Endodermal cell (in vitro differentiated cells): ENCODE data around the gene SHC1. TPM values are rescaled to one million over a fixed set of nuclear protein-coding genes. Genes with fewer than 3 reads are reported as not detected.

Experiments used
- DNase-seq: peaks from one replicate; pipeline ENCODE4 v3.0.0-alpha.2; 2017
- H3K27ac ChIP-seq: 2 replicates; pipeline ENCODE4 v1.5.1; 2013; ENCODE audit warnings: mild to moderate bottlenecking, low read depth, low read length, moderate library complexity
- H3K27me3 ChIP-seq: 2 replicates; pipeline ENCODE4 v1.6.1; 2013; ENCODE audit warnings: mild to moderate bottlenecking, low read length, moderate library complexity; ENCODE audit not compliant: insufficient read depth, control insufficient read depth, poor library complexity, severe bottlenecking
- H3K36me3 ChIP-seq: 2 replicates; pipeline ENCODE4 v1.7.0; 2013; ENCODE audit warnings: mild to moderate bottlenecking, low read length, moderate library complexity; ENCODE audit not compliant: control insufficient read depth, insufficient read depth
- H3K4me1 ChIP-seq: one replicate; pipeline ENCODE4 v1.7.0; 2013; ENCODE audit warnings: low read length; ENCODE audit not compliant: control insufficient read depth, insufficient read depth
- H3K4me3 ChIP-seq: 2 replicates; pipeline ENCODE4 v1.5.1; 2013; ENCODE audit warnings: mild to moderate bottlenecking, low read length, moderate library complexity
- H3K9ac ChIP-seq: 2 replicates; pipeline ENCODE4 v1.6.1; 2013; ENCODE audit warnings: mild to moderate bottlenecking, low read length, moderate library complexity; ENCODE audit not compliant: poor library complexity, severe bottlenecking; ENCODE audit errors: extremely low read depth
- H3K9me3 ChIP-seq: 2 replicates; pipeline ENCODE4 v1.6.1; 2013; ENCODE audit warnings: mild to moderate bottlenecking, low read length, moderate library complexity; ENCODE audit not compliant: control insufficient read depth
- H3K27ac Mint-ChIP-seq: 2 replicates; pipeline ENCODE4 v1.8.0; 2020; ENCODE audit warnings: mixed read lengths
- H3K27me3 Mint-ChIP-seq: 2 replicates; pipeline ENCODE4 v1.8.0; 2021; ENCODE audit warnings: mild to moderate bottlenecking, mixed read lengths; ENCODE audit not compliant: insufficient read depth
- H3K36me3 Mint-ChIP-seq: 2 replicates; pipeline ENCODE4 v1.8.0; 2020; ENCODE audit warnings: low read depth, mixed read lengths
- H3K4me1 Mint-ChIP-seq: 2 replicates; pipeline ENCODE4 v1.8.0; 2020; ENCODE audit warnings: mixed read lengths
- H3K4me3 Mint-ChIP-seq: 2 replicates; pipeline ENCODE4 v1.8.0; 2020; ENCODE audit warnings: mild to moderate bottlenecking, moderate library complexity, mixed read lengths
- H3K9me3 Mint-ChIP-seq: 2 replicates; pipeline ENCODE4 v1.8.0; 2020; ENCODE audit warnings: mild to moderate bottlenecking, mixed read lengths
- WGBS, 2 experiments: methylation state at CpG; one replicate each; pipeline versions ENCODE4 v1.1.5 to v1.1.7; 2013; ENCODE audit warnings: missing lambda C conversion rate in 2 of 2, mixed read lengths in 1 of 2; ENCODE audit not compliant: insufficient coverage in 1 of 2, insufficient read length in 1 of 2; 5-methylcytosine and 5-hydroxymethylcytosine counted together
- total RNA-seq, 2 donors: library from RNA; stranded (reverse); fragmentation: NEBNext Ultra II Directional in 1 of 2; extraction: Animal tissue kit (Norgen Biotek cat#: 25700) in 1 of 2; gene quantifications; 2 replicates in 1 of 2; 3 replicates in 1 of 2; pipeline ENCODE4 v1.2.1, GENCODE V29; 2021
- TF ChIP-seq, protein P1 (sequence below): fragments of 200-600 bp; sonication (generic); conservative IDR thresholded peaks from 2 replicates; pipeline ENCODE4 v1.5.0; 2021; ENCODE audit warnings: antibody characterized with exemption, mild to moderate bottlenecking

Gene SHC1
- total RNA-seq, 2 donors from 2014 or later, result 157 to 231 TPM

DNA sequence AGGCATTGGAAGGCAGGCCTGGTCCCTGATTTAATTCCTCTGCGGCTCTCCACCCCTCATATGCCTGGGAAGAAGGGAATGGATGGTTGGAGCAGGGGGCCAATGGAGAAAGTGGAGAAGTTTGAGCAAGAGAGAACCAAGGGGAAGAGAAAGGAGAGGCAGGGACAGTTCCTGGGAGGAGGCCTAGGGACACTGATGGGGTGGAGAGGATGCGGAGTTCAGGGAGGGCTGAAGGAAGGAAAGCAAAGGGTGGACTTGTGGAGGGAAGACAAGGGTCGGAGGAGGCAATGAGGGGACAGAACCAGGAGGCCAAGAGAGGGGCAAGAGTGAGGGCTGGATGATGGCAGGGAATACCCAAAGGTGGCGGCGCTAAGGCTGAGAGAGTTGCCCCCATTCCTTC is 39.2 kb upstream of the SHC1 start:
- WGBS, 2 experiments, result 90 to 98% methylated on average over 3 to 5 of the region's 5 CpGs
- no peaks in the 10 kb centered on the region for H3K27me3 Mint-ChIP-seq
- peaks cover 14% of the 10 kb centered on the region for H3K4me1 Mint-ChIP-seq

DNA sequence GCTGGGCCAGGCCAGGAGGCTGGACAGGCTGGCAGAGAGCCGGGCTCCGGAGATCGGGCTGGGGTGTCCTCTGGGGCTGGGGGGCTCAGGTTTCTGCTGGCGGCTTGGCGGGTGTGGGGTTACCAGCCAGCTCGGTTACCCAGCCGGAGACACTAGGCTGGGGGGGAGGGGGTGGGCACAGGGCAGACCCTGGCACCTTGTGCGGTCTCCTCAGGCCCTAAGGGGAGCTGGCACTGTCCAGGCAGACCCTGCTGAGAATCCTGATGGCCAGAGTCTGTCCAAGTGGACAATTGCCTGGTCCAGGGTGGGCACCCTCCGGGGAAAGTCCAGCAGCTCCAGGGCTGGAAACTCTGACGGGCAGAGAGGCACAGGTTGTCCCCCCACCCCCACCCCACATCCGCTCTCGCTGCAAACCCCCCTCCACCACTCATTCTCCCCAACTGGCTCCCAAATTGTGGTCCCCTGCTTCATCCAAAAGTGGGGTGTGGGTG is 38.7 kb upstream of the SHC1 start:
- Histone ChIP-seq H3K36me3 (no peaks in the 10 kb centered on the region), H3K4me3 (no peak overlapping the region), H3K4me1 (peaks cover 7% of the 10 kb centered on the region), H3K27me3 (no peaks in the 10 kb centered on the region), H3K27ac (no peak overlapping the region), H3K9ac (no peak overlapping the region), H3K9me3 (no peaks in the 10 kb centered on the region)
- Mint-ChIP-seq H3K36me3 (peaks cover 7% of the 10 kb centered on the region), H3K9me3 (no peaks in the 10 kb centered on the region), H3K27me3 (no peaks in the 10 kb centered on the region), H3K4me3 (no peak overlapping the region), H3K4me1 (peaks cover 19% of the 10 kb centered on the region), H3K27ac (no peak overlapping the region)
- no peak for DNase-seq
- WGBS, 2 experiments, result 91 to 100% methylated on average over 4 to 12 of the region's 12 CpGs
- TF ChIP-seq, protein P1, sequence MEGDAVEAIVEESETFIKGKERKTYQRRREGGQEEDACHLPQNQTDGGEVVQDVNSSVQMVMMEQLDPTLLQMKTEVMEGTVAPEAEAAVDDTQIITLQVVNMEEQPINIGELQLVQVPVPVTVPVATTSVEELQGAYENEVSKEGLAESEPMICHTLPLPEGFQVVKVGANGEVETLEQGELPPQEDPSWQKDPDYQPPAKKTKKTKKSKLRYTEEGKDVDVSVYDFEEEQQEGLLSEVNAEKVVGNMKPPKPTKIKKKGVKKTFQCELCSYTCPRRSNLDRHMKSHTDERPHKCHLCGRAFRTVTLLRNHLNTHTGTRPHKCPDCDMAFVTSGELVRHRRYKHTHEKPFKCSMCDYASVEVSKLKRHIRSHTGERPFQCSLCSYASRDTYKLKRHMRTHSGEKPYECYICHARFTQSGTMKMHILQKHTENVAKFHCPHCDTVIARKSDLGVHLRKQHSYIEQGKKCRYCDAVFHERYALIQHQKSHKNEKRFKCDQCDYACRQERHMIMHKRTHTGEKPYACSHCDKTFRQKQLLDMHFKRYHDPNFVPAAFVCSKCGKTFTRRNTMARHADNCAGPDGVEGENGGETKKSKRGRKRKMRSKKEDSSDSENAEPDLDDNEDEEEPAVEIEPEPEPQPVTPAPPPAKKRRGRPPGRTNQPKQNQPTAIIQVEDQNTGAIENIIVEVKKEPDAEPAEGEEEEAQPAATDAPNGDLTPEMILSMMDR, result no peak

More for the DNA sequence above, 39.2 kb upstream of the SHC1 start:
- peaks cover 4% of the 10 kb centered on the region for H3K36me3 ChIP-seq
- H3K27ac ChIP-seq, result no peak overlapping the region
- no peaks in the 10 kb centered on the region for H3K9me3 ChIP-seq
- peaks cover 2% of the 10 kb centered on the region for H3K4me1 ChIP-seq
- TF ChIP-seq, protein P1, result no peak
- no peak overlapping the region for H3K9ac ChIP-seq
- Mint-ChIP-seq H3K36me3 (peaks cover 8% of the 10 kb centered on the region), H3K4me3 (no peak overlapping the region), H3K27ac (no peak overlapping the region), H3K9me3 (no peaks in the 10 kb centered on the region)
- H3K27me3 ChIP-seq, result no peaks in the 10 kb centered on the region
- DNase-seq, result no peak
- H3K4me3 ChIP-seq, result no peak overlapping the region

DNA sequence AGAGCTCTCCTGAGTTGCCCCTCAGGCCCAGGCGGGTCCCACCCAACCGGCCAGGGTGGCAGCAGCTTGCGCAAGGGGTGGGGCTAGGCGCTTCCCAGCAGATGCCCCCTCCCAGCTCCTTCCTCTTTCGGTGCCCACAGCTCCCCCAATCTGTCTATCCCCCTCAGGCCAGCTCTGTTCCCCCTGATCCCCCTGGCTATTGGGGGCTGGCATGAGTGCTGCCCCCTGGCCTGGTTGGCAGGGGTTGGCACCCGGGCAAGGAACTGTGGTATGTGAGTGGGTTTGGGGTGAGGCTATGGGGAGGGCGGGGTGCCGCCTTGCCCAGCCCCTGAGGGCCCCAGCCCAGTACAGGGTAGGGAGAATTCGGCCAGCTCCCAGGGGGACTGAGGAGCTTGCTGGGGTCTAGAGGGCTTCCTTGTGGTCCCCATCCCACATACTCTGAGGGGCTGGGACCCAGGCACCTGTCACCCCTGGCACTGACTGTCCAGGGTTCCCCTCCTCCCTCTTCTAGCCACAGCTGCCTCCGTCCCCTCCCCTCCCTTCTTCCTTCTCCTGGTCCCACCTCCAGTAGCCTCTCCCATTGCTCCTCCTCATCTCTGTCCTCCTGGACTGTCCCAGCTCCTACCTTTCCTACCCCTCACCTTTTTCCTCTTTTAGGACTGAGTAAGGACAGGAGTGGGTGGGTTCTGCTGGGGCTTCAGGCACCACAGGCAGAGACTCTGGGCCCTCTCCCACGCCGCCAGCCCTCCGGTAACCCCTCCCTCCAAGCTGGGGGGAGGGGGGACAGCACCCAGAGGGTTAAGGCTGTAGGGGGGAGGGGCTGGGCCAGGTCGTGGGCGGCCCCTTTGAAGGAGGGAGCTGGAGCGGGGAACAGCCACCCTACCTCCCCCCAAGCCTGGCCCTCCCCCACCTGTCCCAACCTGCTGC is 37.7 kb upstream of the SHC1 start:
- 90 to 93% methylated on average over 3 to 14 of the region's 16 CpGs for WGBS, 2 experiments
- H3K27ac ChIP-seq, result no peak overlapping the region
- Mint-ChIP-seq H3K9me3 (no peaks in the 10 kb centered on the region), H3K4me1 (peaks cover 22% of the 10 kb centered on the region), H3K4me3 (no peak overlapping the region), H3K27ac (no peak overlapping the region), H3K36me3 (peaks cover 5% of the 10 kb centered on the region), H3K27me3 (no peaks in the 10 kb centered on the region)
- TF ChIP-seq, protein P1, result no peak
- H3K27me3 ChIP-seq, result no peaks in the 10 kb centered on the region
- no peaks in the 10 kb centered on the region for H3K36me3 ChIP-seq
- peaks cover 9% of the 10 kb centered on the region for H3K4me1 ChIP-seq
- H3K4me3 ChIP-seq, result no peak overlapping the region
- H3K9ac ChIP-seq, result no peak overlapping the region
- no peak for DNase-seq
- no peaks in the 10 kb centered on the region for H3K9me3 ChIP-seq
